Measurements from ENCODE around the gene LDLRAD4. TPM values are rescaled to one million over a fixed set of nuclear protein-coding genes. Genes with fewer than 3 reads are reported as not detected.

The LDLRAD4 gene
- total RNA-seq, 1 experiment from 2014 or later, result 3.6 TPM

- no peaks in the 10 kb centered on the region for H3K4me1 ChIP-seq (ENCODE audit: insufficient read depth, low read length, poor library complexity, severe bottlenecking)
- BruUV-seq (replicated peaks), result no TSS peak
- no peak overlapping the region for H3K4me3 ChIP-seq (ENCODE audit: low read depth, low read length, poor library complexity, severe bottlenecking)
- ChIA-PET CTCF (no interaction called here), POLR2A (ENCODE audit: low non-redundant PET) (no interaction called here)
- DNase-seq (ENCODE audit: low spot score), result no peak
- peaks cover 6% of the 10 kb centered on the region for H3K27me3 ChIP-seq (replicated peaks; ENCODE audit: insufficient read depth, low read depth, low read length, poor library complexity)
- no peak overlapping the region for H3K27ac ChIP-seq (ENCODE audit: low read depth, low read length, poor library complexity, severe bottlenecking)
- intact Hi-C loops (cut with micrococcal nuclease; ENCODE audit: unreplicated experiment), result no loop called here
- H3K9me3 ChIP-seq (ENCODE audit: low read depth, low read length, poor library complexity, severe bottlenecking), result no peaks in the 10 kb centered on the region
- no peaks in the 10 kb centered on the region for H3K36me3 ChIP-seq (ENCODE audit: insufficient read depth, low read length, poor library complexity, severe bottlenecking)
- no peak for TF ChIP-seq CTCF (conservative IDR thresholded peaks at IDR 0.05; ENCODE audit: low read depth, low read length)
- TF ChIP-seq EZH2 (IDR thresholded peaks at IDR 0.05; ENCODE audit: borderline replicate concordance, low read depth, low read length, poor library complexity, severe bottlenecking), result no peak
Measured at GRCh38 chr18:13235981-13236380, 17.4 kb downstream of the LDLRAD4 start.

GRCh38 chr18:13236411-13236810 is 17.9 kb downstream of the LDLRAD4 start:
- Histone ChIP-seq H3K4me3 (ENCODE audit: low read depth, low read length, poor library complexity, severe bottlenecking) (no peak overlapping the region), H3K27ac (ENCODE audit: low read depth, low read length, poor library complexity, severe bottlenecking) (no peak overlapping the region), H3K9me3 (ENCODE audit: low read depth, low read length, poor library complexity, severe bottlenecking) (no peaks in the 10 kb centered on the region), H3K4me1 (ENCODE audit: insufficient read depth, low read length, poor library complexity, severe bottlenecking) (no peaks in the 10 kb centered on the region), H3K27me3 (replicated peaks; ENCODE audit: insufficient read depth, low read depth, low read length, poor library complexity) (peaks cover 6% of the 10 kb centered on the region), H3K36me3 (ENCODE audit: insufficient read depth, low read length, poor library complexity, severe bottlenecking) (no peaks in the 10 kb centered on the region)
- ChIA-PET POLR2A (ENCODE audit: low non-redundant PET) (no interaction called here), CTCF (no interaction called here)
- no peak for TF ChIP-seq CTCF (conservative IDR thresholded peaks at IDR 0.05; ENCODE audit: low read depth, low read length)
- no peak for TF ChIP-seq EZH2 (IDR thresholded peaks at IDR 0.05; ENCODE audit: borderline replicate concordance, low read depth, low read length, poor library complexity, severe bottlenecking)
- no TSS peak for BruUV-seq (replicated peaks)
- DNase-seq (ENCODE audit: low spot score), result no peak
- intact Hi-C loops (cut with micrococcal nuclease; ENCODE audit: unreplicated experiment), result no loop called here

GRCh38 chr18:13237073-13237472 is 18.5 kb downstream of the LDLRAD4 start:
- no peak for TF ChIP-seq CTCF (conservative IDR thresholded peaks at IDR 0.05; ENCODE audit: low read depth, low read length)
- no peak for TF ChIP-seq EZH2 (IDR thresholded peaks at IDR 0.05; ENCODE audit: borderline replicate concordance, low read depth, low read length, poor library complexity, severe bottlenecking)
- intact Hi-C loops (cut with micrococcal nuclease; ENCODE audit: unreplicated experiment), result no loop called here
- POLR2A ChIA-PET (ENCODE audit: low non-redundant PET), result no interaction called here
- no peak overlapping the region for H3K4me3 ChIP-seq (ENCODE audit: low read depth, low read length, poor library complexity, severe bottlenecking)
- peaks cover 6% of the 10 kb centered on the region for H3K27me3 ChIP-seq (replicated peaks; ENCODE audit: insufficient read depth, low read depth, low read length, poor library complexity)
- CTCF ChIA-PET, result no interaction called here
- no peaks in the 10 kb centered on the region for H3K4me1 ChIP-seq (ENCODE audit: insufficient read depth, low read length, poor library complexity, severe bottlenecking)
- DNase-seq (ENCODE audit: low spot score), result no peak
- H3K36me3 ChIP-seq (ENCODE audit: insufficient read depth, low read length, poor library complexity, severe bottlenecking), result no peaks in the 10 kb centered on the region
- no peak overlapping the region for H3K27ac ChIP-seq (ENCODE audit: low read depth, low read length, poor library complexity, severe bottlenecking)
- BruUV-seq (replicated peaks), result no TSS peak
- H3K9me3 ChIP-seq (ENCODE audit: low read depth, low read length, poor library complexity, severe bottlenecking), result no peaks in the 10 kb centered on the region

Measured in A673 (cell line).